ENCODE measurements around the gene VCL.
"Not testable (repeated sequence)": the region's sequence is repeated elsewhere in the genome, so short reads cannot be mapped to it uniquely, and the experiment has no call there.

Gene VCL

GRCh38 chr10:73956476-73957359 is 41.2 kb upstream of the VCL start:
- Histone ChIP-seq H3K36me3 (ENCODE audit: low read length) (no peaks in the 10 kb centered on the region), H3K9me2 (replicated peaks; ENCODE audit: insufficient read depth, low read length) (no peaks in the 10 kb centered on the region), H3K27ac (ENCODE audit: low read depth, low read length) (peak overlapping the region; percentile 68), H3K79me2 (ENCODE audit: insufficient read depth, low read length) (no peaks in the 10 kb centered on the region), H3K4me2 (ENCODE audit: low read depth, low read length, poor library complexity, severe bottlenecking) (peak overlapping the region; percentile 40), H2AFZ (ENCODE audit: low read depth, low read length, severe bottlenecking) (peak overlapping the region; percentile 83), H3K4me3 (ENCODE audit: insufficient read depth, low read length, poor library complexity, severe bottlenecking) (no peak overlapping the region), H3K9me3 (ENCODE audit: insufficient read depth, low read length) (no peaks in the 10 kb centered on the region), H3F3A (ENCODE audit: insufficient read depth) (peaks cover 11% of the 10 kb centered on the region; the same call in 1 of the 2 replicates), H3K9ac (ENCODE audit: low read length) (peak overlapping the region; percentile 12; the same call in 1 of the 2 replicates), H3K27me3 (ENCODE audit: low read length) (no peaks in the 10 kb centered on the region), H4K20me1 (ENCODE audit: low read depth, low read length) (no peaks in the 10 kb centered on the region)
- no peak for TF ChIP-seq EZH2phosphoT487 (conservative IDR thresholded peaks at IDR 0.05; ENCODE audit: low read length)
- TF ChIP-seq, protein P1, sequence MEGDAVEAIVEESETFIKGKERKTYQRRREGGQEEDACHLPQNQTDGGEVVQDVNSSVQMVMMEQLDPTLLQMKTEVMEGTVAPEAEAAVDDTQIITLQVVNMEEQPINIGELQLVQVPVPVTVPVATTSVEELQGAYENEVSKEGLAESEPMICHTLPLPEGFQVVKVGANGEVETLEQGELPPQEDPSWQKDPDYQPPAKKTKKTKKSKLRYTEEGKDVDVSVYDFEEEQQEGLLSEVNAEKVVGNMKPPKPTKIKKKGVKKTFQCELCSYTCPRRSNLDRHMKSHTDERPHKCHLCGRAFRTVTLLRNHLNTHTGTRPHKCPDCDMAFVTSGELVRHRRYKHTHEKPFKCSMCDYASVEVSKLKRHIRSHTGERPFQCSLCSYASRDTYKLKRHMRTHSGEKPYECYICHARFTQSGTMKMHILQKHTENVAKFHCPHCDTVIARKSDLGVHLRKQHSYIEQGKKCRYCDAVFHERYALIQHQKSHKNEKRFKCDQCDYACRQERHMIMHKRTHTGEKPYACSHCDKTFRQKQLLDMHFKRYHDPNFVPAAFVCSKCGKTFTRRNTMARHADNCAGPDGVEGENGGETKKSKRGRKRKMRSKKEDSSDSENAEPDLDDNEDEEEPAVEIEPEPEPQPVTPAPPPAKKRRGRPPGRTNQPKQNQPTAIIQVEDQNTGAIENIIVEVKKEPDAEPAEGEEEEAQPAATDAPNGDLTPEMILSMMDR (IDR thresholded peaks at IDR 0.05; ENCODE audit: insufficient read depth, low read length, poor library complexity, severe bottlenecking) = no peak

- H3K9ac ChIP-seq (ENCODE audit: low read length) = peak overlapping the region; percentile 19
- no peaks in the 10 kb centered on the region for H3K9me2 ChIP-seq (replicated peaks; ENCODE audit: insufficient read depth, low read length)
- TF ChIP-seq, protein P1 (IDR thresholded peaks at IDR 0.05; ENCODE audit: insufficient read depth, low read length, poor library complexity, severe bottlenecking) = no peak
- no peak for TF ChIP-seq EZH2phosphoT487 (conservative IDR thresholded peaks at IDR 0.05; ENCODE audit: low read length)
- H3K9me3 ChIP-seq (ENCODE audit: insufficient read depth, low read length) = no peaks in the 10 kb centered on the region
- H3F3A ChIP-seq (ENCODE audit: insufficient read depth) = peaks cover 11% of the 10 kb centered on the region; the same call in 1 of the 2 replicates
- H3K27ac ChIP-seq (ENCODE audit: low read depth, low read length) = peak overlapping the region; percentile 88
- H3K4me3 ChIP-seq (ENCODE audit: insufficient read depth, low read length, poor library complexity, severe bottlenecking) = no peak overlapping the region
- H3K4me2 ChIP-seq (ENCODE audit: low read depth, low read length, poor library complexity, severe bottlenecking) = peak overlapping the region; percentile 26
- H3K27me3 ChIP-seq (ENCODE audit: low read length) = no peaks in the 10 kb centered on the region
- no peaks in the 10 kb centered on the region for H4K20me1 ChIP-seq (ENCODE audit: low read depth, low read length)
- H3K79me2 ChIP-seq (ENCODE audit: insufficient read depth, low read length) = no peaks in the 10 kb centered on the region
- peak overlapping the region; percentile 55 for H2AFZ ChIP-seq (ENCODE audit: low read depth, low read length, severe bottlenecking)
- no peaks in the 10 kb centered on the region for H3K36me3 ChIP-seq (ENCODE audit: low read length)
These were observed 38.3 kb upstream of the VCL start for GRCh38 chr10:73959484-73960243.

GRCh38 chr10:73962386-73962785 is 35.5 kb upstream of the VCL start:
- no peaks in the 10 kb centered on the region for H3K79me2 ChIP-seq (ENCODE audit: insufficient read depth, low read length)
- no peak overlapping the region for H3K9ac ChIP-seq (ENCODE audit: low read length)
- H3K9me3 ChIP-seq (ENCODE audit: insufficient read depth, low read length) = no peaks in the 10 kb centered on the region
- no peak overlapping the region for H3K4me3 ChIP-seq (ENCODE audit: insufficient read depth, low read length, poor library complexity, severe bottlenecking)
- H3K4me2 ChIP-seq (ENCODE audit: low read depth, low read length, poor library complexity, severe bottlenecking) = no peak overlapping the region
- TF ChIP-seq EZH2phosphoT487 (conservative IDR thresholded peaks at IDR 0.05; ENCODE audit: low read length) = no peak
- TF ChIP-seq, protein P1 (IDR thresholded peaks at IDR 0.05; ENCODE audit: insufficient read depth, low read length, poor library complexity, severe bottlenecking) = no peak
- H3K27me3 ChIP-seq (ENCODE audit: low read length) = no peaks in the 10 kb centered on the region
- H3F3A ChIP-seq (ENCODE audit: insufficient read depth) = peaks cover 7% of the 10 kb centered on the region; the same call in 1 of the 2 replicates
- no peaks in the 10 kb centered on the region for H3K36me3 ChIP-seq (ENCODE audit: low read length)
- H3K27ac ChIP-seq (ENCODE audit: low read depth, low read length) = no peak overlapping the region
- no peaks in the 10 kb centered on the region for H4K20me1 ChIP-seq (ENCODE audit: low read depth, low read length)
- no peak overlapping the region for H2AFZ ChIP-seq (ENCODE audit: low read depth, low read length, severe bottlenecking)
- H3K9me2 ChIP-seq (replicated peaks; ENCODE audit: insufficient read depth, low read length) = no peaks in the 10 kb centered on the region

- not testable (repeated sequence) for H3K79me2 ChIP-seq (ENCODE audit: insufficient read depth, low read length); H3K9ac ChIP-seq (ENCODE audit: low read length); H3K27me3 ChIP-seq (ENCODE audit: low read length); H3F3A ChIP-seq (ENCODE audit: insufficient read depth); H3K4me2 ChIP-seq (ENCODE audit: low read depth, low read length, poor library complexity, severe bottlenecking); H4K20me1 ChIP-seq (ENCODE audit: low read depth, low read length); H3K9me2 ChIP-seq (replicated peaks; ENCODE audit: insufficient read depth, low read length); H2AFZ ChIP-seq (ENCODE audit: low read depth, low read length, severe bottlenecking); H3K36me3 ChIP-seq (ENCODE audit: low read length); H3K4me3 ChIP-seq (ENCODE audit: insufficient read depth, low read length, poor library complexity, severe bottlenecking); H3K27ac ChIP-seq (ENCODE audit: low read depth, low read length); H3K9me3 ChIP-seq (ENCODE audit: insufficient read depth, low read length)
These were observed 34.4 kb upstream of the VCL start for GRCh38 chr10:73963533-73963932.
